Hematopoietic multipotent progenitor cell treated with erythropoietin and hydrocortisone succinate and interleukin-3 and kit ligand, for 6 days (in vitro differentiated cells): ENCODE data around the gene AP1S2.
"Not testable (repeated sequence)": the region's sequence is repeated elsewhere in the genome, so short reads cannot be mapped to it uniquely, and the experiment has no call there.

Experiments used
- DNase-seq: peaks from one replicate; pipeline ENCODE4 v3.0.0-alpha.2; 2015

The AP1S2 gene

DNA sequence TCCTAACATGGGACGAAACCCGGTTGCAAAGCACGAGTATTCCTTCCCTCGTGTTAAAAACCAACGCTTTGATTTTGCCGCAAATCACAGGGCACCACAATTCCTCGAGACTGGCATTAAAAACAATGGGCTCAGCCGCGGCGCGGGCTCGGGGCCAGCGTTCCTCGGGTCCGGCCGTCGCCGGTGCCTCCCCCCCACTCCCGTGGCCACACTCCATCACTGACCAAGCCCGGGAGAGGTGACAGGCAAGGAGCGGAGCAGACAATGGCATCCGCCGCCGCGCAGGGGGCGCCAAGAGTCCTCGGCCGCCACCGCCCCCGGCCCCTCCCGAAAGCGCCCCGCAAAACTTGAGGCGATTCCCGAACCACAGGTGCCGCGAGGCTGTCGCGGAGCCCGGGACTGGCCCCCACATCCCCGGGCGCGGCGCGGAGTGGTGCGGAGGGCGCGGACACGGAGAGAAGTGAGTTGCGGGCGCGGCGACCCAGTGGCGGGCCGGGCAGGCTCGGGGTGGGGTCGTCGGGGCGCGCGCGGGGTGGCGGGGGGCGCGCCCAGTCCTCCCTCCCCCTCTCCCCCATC is 445 bp downstream of the AP1S2 start:
- DNase-seq, result peak; percentile 43

DNA sequence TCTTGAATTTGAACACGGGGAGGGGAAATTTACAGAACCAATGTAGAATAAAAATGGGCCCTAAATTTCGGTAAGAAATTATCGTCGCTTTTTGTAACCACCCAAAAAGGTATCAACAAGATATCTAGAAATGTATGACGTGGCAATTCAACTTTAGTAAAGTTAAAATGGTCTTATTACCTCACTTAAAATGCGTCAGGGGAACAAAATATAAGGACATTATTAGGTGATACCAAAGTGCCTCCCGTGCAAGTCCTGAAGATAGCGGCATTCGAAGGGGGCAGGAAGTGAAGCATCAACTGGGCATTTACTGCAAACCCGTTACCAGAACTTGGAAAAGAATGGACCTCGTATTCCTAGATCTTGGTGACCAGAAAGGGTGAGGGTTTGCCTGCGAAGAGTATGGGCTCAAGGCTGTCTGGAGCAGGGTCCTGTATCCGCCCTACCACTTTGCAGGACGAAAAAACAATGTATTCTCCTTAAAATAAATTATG is 980 bp downstream of the AP1S2 start:
- peak; percentile 10 for DNase-seq

DNA sequence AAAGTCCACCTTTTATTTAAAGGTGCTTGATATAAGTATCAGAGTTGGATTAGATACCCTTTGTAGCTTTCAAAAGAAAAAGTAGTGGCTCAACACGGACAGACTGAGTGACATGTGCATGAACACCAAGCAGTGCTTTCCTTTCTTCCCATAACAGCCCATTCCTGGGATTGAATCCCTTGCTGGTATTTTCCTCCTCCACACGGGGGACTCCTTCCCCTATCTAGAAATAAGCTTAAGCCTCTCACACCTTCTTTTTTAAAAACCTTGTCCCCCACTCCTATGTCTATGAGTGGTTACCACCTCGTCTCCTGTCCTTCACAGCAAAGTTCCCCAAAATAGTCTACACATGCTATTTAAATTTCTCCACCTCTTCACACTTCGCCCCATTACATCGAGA is 5.1 kb downstream of the AP1S2 start:
- DNase-seq, result no peak

DNA sequence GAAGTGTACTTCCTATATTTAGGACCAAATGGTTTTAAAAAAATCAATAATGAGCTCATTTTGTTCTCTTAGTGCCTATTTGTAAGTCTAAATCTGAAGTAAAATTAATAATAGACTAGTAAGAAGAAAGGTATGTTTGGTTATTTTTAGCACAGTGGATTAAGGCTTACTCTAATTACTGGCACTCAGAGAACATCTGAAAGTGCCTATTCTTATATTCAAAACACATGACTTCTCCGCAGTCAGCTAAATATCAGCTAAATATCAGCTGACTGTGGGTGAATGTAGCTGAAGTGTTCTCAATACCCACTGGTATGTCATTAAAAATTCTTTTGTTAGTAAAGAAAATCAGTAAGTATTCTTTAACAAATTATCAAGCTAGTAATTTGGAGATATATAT is 6.0 kb downstream of the AP1S2 start:
- no peak for DNase-seq

DNA sequence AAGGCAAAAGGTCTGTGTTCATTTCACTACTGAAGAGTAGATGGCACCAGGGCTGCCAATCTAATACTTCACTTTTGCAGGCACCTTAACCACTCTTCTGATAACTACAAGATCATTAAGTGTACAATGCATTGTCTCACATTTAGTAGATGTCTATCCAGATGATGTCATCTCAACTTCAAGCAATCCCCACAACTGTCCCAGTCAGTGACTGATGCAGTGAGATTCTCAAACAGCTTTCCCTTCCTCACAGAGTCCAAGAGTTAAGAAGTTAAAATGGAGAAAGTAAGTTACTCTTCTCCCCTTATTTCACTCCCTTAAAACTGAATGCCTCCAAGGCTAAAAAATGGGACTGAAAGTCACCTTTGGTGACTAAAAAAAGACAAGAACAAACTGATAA is 10.7 kb downstream of the AP1S2 start:
- no peak for DNase-seq

DNA sequence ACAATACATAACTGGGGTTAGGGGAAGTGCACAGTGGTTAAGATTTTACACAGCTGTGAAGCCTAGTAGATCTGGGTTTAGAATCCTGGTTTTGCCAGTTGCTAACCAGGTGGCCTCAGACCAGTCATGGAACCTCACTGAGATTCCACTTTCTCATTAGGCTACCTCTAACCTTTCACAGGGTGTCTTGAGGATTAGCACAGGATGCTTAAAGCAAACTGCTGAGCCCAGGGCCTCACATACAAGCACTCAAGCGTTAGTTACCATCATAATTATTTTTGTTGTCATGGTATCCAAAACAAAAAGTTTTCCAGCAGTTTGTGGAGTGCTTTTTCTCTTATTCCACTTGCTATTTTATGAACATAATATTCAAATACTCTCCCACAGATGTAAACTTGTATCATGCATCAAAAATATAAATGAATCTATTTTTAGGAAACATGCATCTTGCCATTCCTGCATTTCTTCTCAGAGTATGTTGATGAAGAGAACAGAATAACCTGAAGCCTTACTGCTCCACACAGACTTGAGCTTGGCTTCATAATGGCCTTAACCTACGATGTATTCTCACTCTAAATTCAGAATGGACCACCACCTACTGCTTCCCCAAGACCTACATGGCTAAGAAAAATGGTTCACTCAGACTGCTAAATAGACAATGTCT is 12.6 kb downstream of the AP1S2 start:
- no peak for DNase-seq

DNA sequence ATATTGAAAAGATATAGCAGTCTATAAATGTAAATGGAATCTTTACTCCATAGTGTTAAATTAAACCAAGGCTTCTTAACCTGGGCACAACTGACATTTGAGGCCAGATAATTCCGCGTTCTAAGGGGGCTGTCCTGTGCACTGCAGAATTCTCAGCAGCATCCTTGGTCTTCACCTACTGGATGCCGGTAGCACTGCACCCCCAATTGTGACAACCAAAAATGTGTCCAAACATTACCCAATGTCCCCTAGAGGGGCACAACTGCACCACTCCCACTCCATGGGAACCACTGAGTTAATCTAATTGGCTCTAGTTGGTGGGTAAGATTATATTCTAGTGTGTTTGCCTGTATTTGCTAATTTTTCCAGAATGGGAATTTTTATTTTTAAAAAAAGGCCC is 16.6 kb downstream of the AP1S2 start:
- DNase-seq, result peak; percentile 48

DNA sequence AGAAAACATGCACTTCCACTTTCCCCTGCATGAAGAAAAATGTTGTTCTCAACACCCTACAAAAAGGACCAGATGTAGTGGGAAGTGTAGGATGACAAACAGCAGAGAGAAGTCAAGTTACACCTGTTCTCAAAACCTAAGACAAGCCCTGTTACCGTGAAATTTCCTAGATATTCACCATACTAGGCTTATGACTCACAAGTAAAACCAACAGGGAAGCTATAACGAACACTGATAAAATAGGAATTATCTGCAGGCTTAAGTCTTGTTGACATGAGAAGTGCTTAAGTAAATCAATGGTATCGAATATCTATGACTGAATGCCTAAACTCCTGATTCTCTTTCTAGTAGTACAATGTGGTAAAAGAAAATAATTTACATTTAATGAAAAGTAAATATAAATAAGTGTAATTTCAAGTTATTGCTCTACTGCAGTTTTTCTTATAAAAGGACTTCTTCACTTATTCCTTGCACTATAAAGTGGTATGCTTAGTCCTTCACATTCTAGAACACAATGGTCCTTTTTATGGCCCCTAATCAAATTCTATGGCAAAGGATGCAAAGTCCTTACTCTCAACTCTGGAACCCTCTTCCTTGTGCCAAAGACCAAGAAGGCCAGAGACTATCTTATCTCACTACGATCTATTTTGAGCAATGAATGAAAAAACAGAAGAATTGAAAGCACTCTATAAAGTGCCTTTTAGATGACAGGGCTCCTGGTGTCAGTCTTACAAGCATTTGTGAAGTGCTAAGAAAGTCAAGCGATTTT is 19.6 kb downstream of the AP1S2 start:
- DNase-seq, result no peak

DNA sequence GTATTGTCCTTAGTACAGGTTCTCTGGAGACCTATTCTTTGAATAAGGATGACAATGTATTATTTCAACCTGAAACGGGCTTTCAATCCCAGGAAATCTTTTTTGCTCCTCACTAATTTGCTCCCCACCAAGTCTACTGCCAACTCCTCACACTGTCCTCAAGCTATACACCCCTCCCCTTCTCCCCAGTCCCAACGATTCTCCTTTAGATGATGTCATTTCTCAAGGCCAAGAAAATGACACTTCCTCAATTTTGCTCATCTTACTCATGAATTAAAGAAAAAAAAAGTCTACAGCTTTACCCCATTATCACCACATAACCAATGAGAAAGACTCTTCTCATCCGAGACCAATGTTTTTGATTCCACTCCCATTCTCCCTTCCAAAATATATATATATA is 20.6 kb downstream of the AP1S2 start:
- peak; percentile 7 for DNase-seq

DNA sequence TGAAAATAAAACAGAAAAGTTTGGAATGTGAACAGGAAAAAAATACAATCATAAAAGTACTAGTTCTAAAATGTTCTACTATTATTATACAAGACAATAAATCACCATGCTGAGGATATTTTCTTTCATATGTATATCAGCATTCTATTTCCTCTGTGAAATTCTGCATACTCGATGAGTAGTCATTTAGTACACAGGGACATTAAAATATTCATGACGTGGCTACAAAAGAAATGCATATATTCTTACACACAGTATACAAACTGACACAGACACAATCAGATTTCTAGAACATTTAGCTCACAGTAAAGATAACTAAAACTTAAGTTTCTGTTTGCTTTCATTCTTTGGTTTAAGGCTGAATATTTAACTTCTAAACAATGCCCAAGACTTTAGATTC is 23.3 kb downstream of the AP1S2 start:
- not testable (repeated sequence) for DNase-seq

DNA sequence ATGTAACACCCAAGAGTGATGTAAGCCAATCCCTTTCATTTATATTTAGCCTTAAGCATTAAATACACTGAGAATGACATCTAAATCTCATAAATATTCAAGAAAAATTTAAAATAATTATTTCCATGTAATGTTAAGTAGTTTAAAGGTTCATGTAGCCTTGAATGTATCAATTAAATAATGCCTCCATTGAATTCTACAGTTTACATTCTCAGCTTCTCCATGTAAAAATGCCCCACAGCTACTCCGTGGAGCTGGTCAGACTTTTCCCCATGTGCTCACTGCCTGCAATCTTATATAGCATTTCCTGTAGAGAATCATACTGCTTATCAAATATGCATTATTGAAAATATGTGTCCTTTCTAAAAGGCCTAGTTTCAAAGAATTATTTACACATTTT is 25.4 kb downstream of the AP1S2 start:
- DNase-seq, result no peak

DNA sequence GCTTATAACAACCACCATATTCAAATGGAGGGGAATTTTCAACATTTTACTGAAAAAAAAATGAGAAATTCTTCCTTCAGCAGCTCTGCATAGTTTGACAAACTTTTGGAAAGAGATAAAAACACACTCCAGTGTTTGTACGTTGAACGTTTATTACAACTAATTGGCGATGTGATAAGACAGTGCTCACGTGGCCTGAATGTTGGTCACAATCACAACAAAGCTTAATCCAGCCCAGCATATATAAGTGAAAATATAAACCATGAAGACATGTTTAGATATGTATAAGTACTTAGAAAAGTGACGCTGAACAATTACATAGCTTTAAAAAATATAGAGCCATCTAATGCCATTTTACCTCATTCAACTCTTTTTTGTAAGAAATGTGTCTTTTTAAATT is 28.7 kb downstream of the AP1S2 start:
- DNase-seq, result no peak

DNA sequence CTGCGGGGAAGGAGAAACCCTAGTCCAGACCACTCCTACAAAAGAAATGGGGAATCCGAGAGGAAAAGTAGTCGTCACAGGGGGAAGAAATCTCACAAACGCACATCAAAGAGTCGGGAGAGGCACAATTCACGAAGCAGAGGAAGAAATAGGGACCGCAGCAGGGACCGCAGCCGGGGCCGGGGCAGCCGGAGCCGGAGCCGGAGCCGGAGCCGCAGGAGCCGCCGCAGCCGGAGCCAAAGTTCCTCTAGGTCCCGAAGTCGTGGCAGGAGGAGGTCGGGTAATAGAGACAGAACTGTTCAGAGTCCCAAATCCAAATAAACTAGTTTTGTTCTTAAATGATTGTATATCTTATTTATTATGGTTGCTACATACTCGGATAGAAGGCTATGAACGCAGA is 31.7 kb downstream of the AP1S2 start:
- no peak for DNase-seq

DNA sequence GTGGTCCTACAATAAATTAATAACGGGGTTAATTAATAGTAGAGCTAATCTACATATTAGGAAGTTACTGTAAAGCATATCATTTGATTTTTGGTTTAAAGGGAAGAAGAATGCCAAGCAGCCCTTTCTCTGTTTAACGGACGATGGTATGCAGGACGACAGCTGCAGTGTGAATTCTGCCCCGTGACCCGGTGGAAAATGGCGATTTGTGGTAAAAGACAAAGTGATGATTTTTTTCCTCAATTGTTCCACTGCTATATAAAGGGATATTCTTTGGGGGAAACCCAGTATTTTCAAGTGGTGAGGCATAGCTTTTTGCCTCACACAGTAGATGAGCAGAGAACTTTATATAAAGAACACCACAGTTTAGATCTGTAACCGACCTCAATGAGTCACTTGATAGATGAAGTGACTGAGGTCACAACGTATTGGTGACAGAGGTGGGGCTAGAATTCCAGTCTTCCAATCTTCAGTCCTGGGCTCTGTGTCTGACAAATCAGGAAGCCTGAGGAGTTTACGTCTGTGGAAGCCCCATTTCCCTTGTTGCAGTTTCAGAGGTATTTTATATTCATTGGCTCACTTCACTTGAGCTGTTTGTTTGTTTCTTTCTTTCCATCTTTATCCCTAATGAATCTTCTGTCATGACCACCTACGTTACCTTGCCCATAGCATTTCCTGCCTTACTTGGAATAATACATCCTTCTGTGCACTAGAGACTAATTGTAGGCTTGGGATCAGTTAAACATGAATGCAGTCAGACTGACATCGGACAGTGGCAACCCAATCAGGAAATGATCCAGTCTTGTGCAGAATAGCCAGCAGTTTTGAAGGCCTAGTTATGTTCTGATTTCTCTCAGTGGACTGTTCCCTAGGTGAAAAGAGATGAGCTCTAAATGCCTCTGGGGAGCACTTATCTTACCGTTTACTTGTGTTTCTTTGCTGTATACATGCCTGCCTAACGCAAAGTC is 34.2 kb downstream of the AP1S2 start:
- no peak for DNase-seq

DNA sequence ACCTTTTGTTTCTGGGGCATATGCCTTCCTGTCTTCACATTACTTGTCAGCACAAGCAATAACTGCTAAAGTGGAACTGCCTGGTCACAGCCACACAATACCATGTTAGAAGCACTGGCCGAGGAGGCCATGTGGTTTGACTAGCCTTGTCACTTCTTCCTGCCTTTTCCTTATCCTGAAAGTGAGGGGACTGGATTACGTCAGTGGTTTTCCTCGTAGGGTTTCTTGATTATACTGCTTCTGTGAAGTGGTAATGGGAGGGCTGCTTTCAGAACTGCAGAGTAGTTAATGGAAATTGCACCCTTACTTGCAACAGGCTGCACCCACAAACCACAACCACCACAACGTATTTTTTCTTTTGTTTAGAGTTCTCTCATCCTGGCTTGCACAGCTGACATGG is 37.7 kb downstream of the AP1S2 start:
- DNase-seq, result peak; percentile 58

DNA sequence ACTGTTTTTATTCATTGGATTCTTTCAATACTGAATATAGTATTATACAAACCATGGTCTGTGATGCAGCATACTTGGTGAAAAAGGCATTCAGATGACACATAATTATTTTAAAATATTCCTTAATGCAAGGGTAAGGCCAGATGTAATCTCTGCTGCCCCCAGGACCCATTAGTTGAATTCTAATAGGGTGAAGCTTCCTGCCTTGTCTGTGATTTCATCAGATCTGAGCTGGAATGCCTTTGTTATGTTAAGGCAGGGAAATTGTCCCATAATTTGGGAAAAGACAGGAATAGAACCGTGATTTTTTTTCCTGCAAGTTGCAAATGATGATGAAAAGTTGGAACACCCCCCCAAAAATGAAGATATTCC is 38.2 kb downstream of the AP1S2 start:
- no peak for DNase-seq

DNA sequence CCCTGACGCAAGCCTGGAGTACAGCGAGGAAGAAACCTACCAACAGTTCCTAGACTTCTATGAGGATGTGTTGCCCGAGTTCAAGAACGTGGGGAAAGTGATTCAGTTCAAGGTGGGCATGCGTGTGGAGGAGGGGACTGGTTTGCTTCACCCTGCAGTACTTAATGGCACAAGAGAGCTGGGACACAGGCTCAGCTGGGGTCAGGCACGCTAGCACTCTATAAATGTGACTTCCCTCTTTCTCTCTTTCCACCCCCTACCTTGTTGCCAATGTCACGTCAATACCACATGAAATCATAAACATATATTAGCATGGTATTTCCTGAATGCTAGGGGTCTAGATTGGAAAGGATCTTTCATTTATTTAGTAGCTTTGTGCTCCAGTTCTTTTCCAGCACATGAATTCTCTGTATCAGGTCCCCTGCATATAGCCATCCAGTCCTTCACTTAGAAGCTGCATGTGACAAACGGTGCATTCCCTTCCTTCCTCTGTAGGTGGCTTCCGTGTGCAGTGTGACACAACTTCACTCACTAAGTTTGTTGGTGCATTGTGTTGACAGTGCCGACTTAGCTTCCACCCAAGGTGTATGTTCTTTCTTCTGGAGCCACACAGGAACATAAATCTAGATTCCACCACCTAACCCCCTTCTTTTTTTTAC is 38.7 kb downstream of the AP1S2 start:
- peak; percentile 70 for DNase-seq

DNA sequence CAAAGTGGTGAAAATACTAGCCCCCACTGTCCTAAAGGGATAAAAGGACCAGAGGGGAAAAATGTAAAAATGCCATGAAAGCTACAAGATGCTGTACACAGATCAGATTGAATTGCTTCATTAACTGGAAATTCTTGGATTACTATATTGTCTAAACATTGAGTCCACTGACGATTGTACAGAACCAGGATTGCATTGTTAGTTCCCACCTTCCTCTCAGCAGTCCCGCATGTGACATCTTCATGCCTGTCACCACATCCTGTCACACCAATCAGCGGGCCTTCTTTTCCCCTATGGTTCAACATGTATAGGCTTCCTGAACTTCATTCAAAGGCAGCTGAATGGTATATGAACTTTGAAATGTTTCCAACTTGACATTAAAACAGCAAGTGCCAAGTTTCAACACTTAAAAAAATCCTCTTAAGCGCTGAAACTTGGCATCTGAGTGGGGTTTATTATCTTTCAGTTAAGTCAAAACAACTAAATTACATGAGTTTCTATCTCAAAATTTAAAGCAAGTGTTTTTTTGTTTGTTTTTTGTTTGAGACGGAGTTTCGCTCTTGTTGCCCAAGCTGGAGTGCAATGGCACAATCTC is 39.7 kb downstream of the AP1S2 start:
- DNase-seq, result no peak

DNA sequence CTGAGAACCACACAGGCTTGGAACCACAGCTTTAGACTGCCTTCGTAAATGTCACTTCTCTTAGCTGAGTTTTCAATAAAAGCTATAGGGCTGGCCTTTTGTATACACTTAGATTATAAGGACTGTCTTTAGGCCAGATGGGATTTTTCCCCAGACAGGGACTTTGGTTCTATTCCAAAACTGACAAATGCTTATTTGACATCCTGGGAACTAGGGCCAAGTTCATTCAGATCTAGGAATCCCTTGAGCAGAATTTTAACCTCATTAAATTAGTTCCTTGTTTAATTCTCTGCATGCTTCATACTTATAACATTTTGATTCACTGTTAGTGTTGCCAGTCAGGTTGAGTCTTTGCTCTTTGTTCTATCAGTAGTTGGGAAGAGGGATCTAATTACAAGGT is 41.2 kb downstream of the AP1S2 start:
- no peak for DNase-seq

DNA sequence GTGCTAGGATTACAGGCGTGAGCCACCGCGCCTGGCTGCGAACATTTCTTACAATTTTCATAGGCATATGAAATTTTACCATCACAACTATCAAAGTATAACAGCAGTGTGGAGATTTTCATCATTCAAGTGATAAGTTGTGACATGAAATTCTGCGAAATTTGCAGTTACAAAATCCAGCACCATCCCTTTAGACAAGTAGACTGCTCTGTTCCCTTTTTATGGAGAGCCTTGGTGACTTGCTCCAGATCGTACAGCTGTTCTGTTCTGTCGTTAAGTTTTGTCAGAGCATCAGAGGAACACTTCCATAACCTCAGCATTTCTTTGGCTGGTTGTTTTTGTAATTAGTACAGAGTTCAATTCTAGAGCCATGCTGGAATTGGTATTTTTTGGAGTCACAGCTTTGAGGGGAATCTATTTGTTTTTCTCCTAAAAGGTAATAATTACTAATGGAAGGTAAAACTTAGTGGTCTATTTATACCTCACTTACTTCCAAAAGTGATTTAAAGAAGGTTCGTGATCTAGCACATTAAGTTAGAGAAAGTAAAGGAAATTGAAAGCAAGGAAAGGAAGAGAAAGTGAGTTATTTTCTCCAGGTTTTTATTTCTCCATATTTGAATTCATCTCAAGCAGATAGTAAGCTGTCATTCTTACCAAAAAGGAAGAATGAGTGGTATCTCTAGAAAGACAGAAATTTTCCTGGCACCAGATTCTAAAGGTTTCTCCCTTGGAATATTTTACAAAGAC is 42.2 kb downstream of the AP1S2 start:
- peak; percentile 7 for DNase-seq

DNA sequence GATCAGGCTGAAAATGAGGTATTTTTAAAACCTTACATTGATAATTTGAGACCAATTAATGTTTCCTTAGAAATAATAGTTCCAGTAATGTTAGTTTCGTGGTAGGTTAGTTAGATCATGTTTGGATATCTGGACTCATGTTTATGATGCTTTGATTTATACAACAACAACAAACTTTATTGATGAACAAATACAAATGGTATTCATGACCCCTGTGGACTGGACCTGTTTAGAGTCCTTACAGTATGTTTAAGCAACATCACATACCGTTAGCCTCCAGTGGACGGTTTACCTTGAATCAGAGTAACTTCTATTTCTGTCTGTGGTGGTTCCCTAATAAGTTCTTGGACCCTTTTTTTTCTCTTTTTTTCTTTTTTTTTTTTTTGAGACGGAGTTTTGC is 46.4 kb downstream of the AP1S2 start:
- DNase-seq, result no peak
